ENCODE measurements around the gene OTUB2.

Gene OTUB2

DNA sequence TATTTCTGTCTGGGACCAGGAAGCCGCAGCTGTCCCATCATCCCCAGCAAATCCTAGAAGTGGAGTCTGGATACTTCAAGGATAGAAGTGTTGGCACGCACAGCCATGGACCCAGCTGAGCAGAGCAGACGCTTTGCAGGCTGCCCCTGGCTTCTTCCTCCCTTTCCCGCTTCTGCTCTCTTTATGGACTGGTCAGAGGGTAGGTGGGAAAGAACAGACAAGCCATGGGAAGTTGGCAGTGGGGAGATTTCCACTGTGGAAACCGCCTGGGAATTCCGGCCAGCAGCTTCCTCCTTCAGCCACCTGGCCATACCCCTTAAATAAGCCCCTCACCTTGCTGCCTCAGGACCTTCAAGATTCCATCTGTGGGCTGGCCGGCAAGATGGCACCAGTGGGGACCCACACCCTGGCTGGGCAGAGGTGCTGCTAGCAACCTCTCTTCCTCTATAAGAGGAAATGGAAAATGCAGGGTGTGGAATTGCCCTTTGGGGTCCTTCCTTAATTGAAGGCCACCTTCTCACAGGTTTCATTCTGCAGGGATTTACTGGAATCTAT, 20.6 kb downstream of the OTUB2 start:
- TF ChIP-seq PPARA (CRISPR knock-in tag; IDR thresholded peaks at IDR 0.05; ENCODE audit: borderline replicate concordance): no peak
- no peak for TF ChIP-seq RARB (CRISPR knock-in tag; IDR thresholded peaks at IDR 0.05)
- TF ChIP-seq TCF4 (CRISPR knock-in tag; IDR thresholded peaks at IDR 0.05; ENCODE audit: borderline replicate concordance): no peak
- no peak for TF ChIP-seq ZC3H10 (CRISPR knock-in tag; IDR thresholded peaks at IDR 0.05)
- no peak for TF ChIP-seq ZFP30 (CRISPR knock-in tag; IDR thresholded peaks at IDR 0.05)
- TF ChIP-seq, protein P1, sequence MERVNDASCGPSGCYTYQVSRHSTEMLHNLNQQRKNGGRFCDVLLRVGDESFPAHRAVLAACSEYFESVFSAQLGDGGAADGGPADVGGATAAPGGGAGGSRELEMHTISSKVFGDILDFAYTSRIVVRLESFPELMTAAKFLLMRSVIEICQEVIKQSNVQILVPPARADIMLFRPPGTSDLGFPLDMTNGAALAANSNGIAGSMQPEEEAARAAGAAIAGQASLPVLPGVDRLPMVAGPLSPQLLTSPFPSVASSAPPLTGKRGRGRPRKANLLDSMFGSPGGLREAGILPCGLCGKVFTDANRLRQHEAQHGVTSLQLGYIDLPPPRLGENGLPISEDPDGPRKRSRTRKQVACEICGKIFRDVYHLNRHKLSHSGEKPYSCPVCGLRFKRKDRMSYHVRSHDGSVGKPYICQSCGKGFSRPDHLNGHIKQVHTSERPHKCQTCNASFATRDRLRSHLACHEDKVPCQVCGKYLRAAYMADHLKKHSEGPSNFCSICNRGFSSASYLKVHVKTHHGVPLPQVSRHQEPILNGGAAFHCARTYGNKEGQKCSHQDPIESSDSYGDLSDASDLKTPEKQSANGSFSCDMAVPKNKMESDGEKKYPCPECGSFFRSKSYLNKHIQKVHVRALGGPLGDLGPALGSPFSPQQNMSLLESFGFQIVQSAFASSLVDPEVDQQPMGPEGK (CRISPR knock-in tag; IDR thresholded peaks at IDR 0.05; ENCODE audit: borderline replicate concordance): no peak
- no peak for TF ChIP-seq ZNF70 (CRISPR knock-in tag; IDR thresholded peaks at IDR 0.05)
- TF ChIP-seq TSHZ2 (CRISPR knock-in tag; IDR thresholded peaks at IDR 0.05): no peak
- no peak for ATAC-seq

DNA sequence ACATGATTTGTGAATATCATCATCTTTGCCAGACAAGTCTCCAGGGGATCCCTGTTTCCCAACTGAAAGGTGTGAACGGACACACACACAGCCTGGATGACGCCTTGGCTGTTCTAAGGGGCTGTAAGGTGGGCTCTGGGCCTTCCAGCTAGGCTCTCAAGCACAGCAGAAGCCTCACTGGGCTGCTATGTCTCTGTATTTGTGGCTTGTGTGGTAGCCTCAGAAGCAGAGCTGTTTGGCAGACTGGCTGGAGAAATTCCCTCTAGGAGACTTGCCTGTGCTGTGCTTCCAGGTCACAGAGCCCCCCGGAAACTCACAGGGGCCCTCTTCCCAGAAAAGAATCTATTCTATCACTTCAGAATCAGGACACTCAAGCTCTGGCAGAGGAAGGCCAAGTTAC, 21.4 kb downstream of the OTUB2 start:
- no peak for ATAC-seq
- TF ChIP-seq, protein P2, sequence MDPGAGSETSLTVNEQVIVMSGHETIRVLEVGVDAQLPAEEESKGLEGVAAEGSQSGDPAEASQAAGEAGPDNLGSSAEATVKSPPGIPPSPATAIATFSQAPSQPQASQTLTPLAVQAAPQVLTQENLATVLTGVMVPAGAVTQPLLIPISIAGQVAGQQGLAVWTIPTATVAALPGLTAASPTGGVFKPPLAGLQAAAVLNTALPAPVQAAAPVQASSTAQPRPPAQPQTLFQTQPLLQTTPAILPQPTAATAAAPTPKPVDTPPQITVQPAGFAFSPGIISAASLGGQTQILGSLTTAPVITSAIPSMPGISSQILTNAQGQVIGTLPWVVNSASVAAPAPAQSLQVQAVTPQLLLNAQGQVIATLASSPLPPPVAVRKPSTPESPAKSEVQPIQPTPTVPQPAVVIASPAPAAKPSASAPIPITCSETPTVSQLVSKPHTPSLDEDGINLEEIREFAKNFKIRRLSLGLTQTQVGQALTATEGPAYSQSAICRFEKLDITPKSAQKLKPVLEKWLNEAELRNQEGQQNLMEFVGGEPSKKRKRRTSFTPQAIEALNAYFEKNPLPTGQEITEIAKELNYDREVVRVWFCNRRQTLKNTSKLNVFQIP (CRISPR knock-in tag; IDR thresholded peaks at IDR 0.05; ENCODE audit: borderline replicate concordance, low read depth): no peak
- TF ChIP-seq SNAI2 (CRISPR knock-in tag; IDR thresholded peaks at IDR 0.05): no peak
- TF ChIP-seq ZNF565 (CRISPR knock-in tag; conservative IDR thresholded peaks at IDR 0.05; ENCODE audit: low read depth): no peak

DNA sequence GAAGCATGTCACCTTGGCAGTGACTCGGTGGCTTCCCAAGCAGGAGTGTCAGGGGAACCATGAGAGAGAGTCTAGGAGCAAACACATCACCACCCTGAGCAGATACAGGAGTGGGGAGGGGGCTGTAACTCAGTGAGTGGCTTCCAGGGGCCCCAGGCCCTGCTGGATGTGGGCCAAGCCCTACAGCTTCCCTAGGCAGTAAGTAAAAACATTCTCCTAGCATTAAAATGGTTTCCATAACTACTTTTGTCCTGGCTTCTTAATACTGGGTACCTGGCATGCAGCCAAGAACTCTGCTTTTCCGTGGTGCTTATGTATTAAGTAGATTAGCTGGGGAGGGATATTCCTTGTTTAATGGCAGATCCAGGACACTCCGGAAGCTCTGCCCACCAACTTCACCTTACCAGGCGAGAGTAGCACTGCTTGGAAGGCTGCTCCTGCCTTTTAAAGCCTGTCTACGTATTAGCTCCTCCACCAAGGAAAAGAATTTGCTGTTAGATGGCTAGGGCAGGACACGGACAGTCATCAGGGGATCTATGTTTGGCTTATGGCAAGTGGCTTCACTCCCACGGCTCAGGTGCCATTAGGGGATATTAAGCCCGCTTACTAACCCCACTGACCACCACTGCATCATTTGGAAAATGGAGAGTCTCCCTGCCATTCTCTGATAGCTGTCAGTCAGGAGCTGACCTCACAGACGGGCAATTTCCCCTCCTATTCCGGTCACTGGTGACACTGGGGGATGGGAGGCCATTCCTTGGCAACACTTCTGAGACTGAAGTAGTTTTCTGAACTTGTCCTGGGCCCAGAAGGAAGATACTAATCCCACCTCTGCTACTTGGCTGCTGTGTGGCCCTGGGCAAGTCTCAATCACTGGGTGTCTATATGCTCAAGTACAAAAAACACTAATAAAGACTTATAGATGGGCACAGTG, 22.8 kb downstream of the OTUB2 start:
- TF ChIP-seq PPARA (CRISPR knock-in tag; IDR thresholded peaks at IDR 0.05; ENCODE audit: borderline replicate concordance): no peak
- no peak for TF ChIP-seq RARB (CRISPR knock-in tag; IDR thresholded peaks at IDR 0.05)
- TF ChIP-seq TOX (CRISPR knock-in tag; IDR thresholded peaks at IDR 0.05; ENCODE audit: borderline replicate concordance): no peak
- TF ChIP-seq ZNF8 (CRISPR knock-in tag; IDR thresholded peaks at IDR 0.05): 0 out of 2 replicates have a peak, but pooled peaks have one; percentile 24
- TF ChIP-seq TSHZ2 (CRISPR knock-in tag; IDR thresholded peaks at IDR 0.05): 0 out of 2 replicates have a peak, but pooled peaks have one; percentile 44
- TF ChIP-seq, protein P1 (CRISPR knock-in tag; IDR thresholded peaks at IDR 0.05; ENCODE audit: borderline replicate concordance): no peak
- TF ChIP-seq CREB5 (CRISPR knock-in tag; IDR thresholded peaks at IDR 0.05; ENCODE audit: low read depth): no peak
- ATAC-seq: no peak
